Panc1 (cell line): ENCODE data around the gene KCNIP4. TPM values are rescaled to one million over a fixed set of nuclear protein-coding genes. Genes with fewer than 3 reads are reported as not detected.

Experiments
- ATAC-seq: fragments of 200-7000 bp; cut with Tn5 transposase; 2 replicates; pipeline ENCODE4 v1.9.1; 2020; ENCODE audit warnings: mild to moderate bottlenecking, moderate library complexity
- BruUV-seq: library from RNA; stranded (reverse); fragments of 400-500 nt; replicated peaks from 2 replicates; lab custom pipeline; 2021; lab: Mats Ljungman, UMichigan
- CTCF ChIA-PET: fragments of 300-600 bp; sonication (Branson Sonifier 250); formaldehyde crosslinking; loops from one replicate; lab custom pipeline; 2022; ENCODE audit warnings: antibody characterized with exemption; lab: Charles Lee
- POLR2A ChIA-PET: fragments of 300-600 bp; sonication (Branson Sonifier 250); formaldehyde crosslinking; loops from one replicate; lab custom pipeline; 2022; ENCODE audit warnings: antibody characterized with exemption; lab: Charles Lee
- DNase-seq: peaks from one replicate; pipeline ENCODE4 v3.0.0-alpha.2; 2010; ENCODE audit warnings: low read depth, low spot score
- H3K27ac ChIP-seq: 2 replicates; pipeline ENCODE4 v1.5.1; 2011; ENCODE audit warnings: mild to moderate bottlenecking, low read length, inconsistent platforms
- H3K27me3 ChIP-seq: fragments of 200-500 bp; sonication (Bioruptor generic); 2 replicates; pipeline ENCODE4 v1.6.0; 2014; ENCODE audit warnings: low read length, inconsistent platforms; ENCODE audit not compliant: control insufficient read depth, insufficient read depth
- H3K36me3 ChIP-seq: fragments of 200-500 bp; sonication (Bioruptor generic); 2 replicates; pipeline ENCODE4 v1.5.1; 2014; ENCODE audit warnings: inconsistent platforms, mild to moderate bottlenecking, low read length, moderate library complexity; ENCODE audit not compliant: control insufficient read depth, insufficient read depth
- H3K4me1 ChIP-seq: 2 replicates; pipeline ENCODE4 v1.5.1; 2011; ENCODE audit warnings: inconsistent platforms, mild to moderate bottlenecking, low read length, moderate library complexity; ENCODE audit not compliant: control insufficient read depth, insufficient read depth
- H3K4me3 ChIP-seq, 2 experiments: 2 replicates each; pipeline ENCODE4 v1.5.1; 2011 to 2012; ENCODE audit warnings: low read depth in 2 of 2, low read length in 2 of 2, mild to moderate bottlenecking in 2 of 2, inconsistent platforms in 1 of 2, moderate library complexity in 1 of 2
- H3K9me3 ChIP-seq: fragments of 200-500 bp; sonication (Bioruptor generic); 2 replicates; pipeline ENCODE4 v1.5.1; 2014; ENCODE audit warnings: low read depth, mild to moderate bottlenecking, inconsistent platforms, low read length, moderate library complexity; ENCODE audit not compliant: control insufficient read depth, insufficient read depth
- CTCF ChIP-seq: fragments of 450-650 bp; IDR thresholded peaks from 2 replicates; pipeline ENCODE4 v1.5.1; 2017; ENCODE audit warnings: mild to moderate bottlenecking
- POLR2AphosphoS5 ChIP-seq: IDR thresholded peaks from 2 replicates; pipeline ENCODE4 v1.6.1; 2012; ENCODE audit warnings: mild to moderate bottlenecking, low read depth, low read length, moderate library complexity
- REST ChIP-seq, 2 experiments: IDR thresholded peaks; 2 replicates each; pipeline ENCODE4 v1.6.1; 2011 to 2012; ENCODE audit warnings: low read depth in 2 of 2, control low read depth in 1 of 2, low read length in 1 of 2, mild to moderate bottlenecking in 1 of 2, moderate library complexity in 1 of 2; ENCODE audit not compliant: insufficient read depth in 1 of 2
- SIN3A ChIP-seq: IDR thresholded peaks from 2 replicates; pipeline ENCODE4 v1.6.1; 2012; ENCODE audit warnings: low read depth, mild to moderate bottlenecking, low read length, moderate library complexity, borderline replicate concordance; ENCODE audit not compliant: insufficient read depth
- TCF7L2 ChIP-seq: IDR thresholded peaks from 2 replicates; pipeline ENCODE4 v1.6.1; 2011; ENCODE audit warnings: mild to moderate bottlenecking, low read depth, low read length, inconsistent platforms
- in situ Hi-C: cut with HindIII; loops from 2 replicates; pipeline ENCODE4 v1.10.0; 2016; ENCODE audit warnings: low sequenced_read_pairs, low pct_unique_long_range_greater_than_20kb
- intact Hi-C: fragments of 100-400 bp; cut with micrococcal nuclease; formaldehyde crosslinking; loops from one replicate; pipeline ENCODE4 v1.10.0; 2022; ENCODE audit not compliant: unreplicated experiment
- total RNA-seq: library from RNA; stranded (reverse); gene quantifications from one replicate; pipeline ENCODE4 v1.2.1, GENCODE V29; 2021; ENCODE audit not compliant: unreplicated experiment

Gene KCNIP4
- total RNA-seq, 1 experiment from 2014 or later, result not detected

- Histone ChIP-seq H3K27ac (no peak overlapping the region), H3K4me3 (no peak overlapping the region), H3K27me3 (no peaks in the 10 kb centered on the region), H3K4me1 (no peaks in the 10 kb centered on the region), H3K9me3 (no peaks in the 10 kb centered on the region), H3K36me3 (no peaks in the 10 kb centered on the region)
- no peak for ATAC-seq
- TF ChIP-seq TCF7L2 (no peak), REST (IDR thresholded peaks at IDR 0.05; ENCODE audit: insufficient read depth in 1 of 2, low read depth in 2 of 2, low read length in 1 of 2) (no peak), POLR2AphosphoS5 (no peak), SIN3A (no peak), CTCF (no peak)
- POLR2A ChIA-PET, result no interaction called here
- BruUV-seq, result no TSS peak
- CTCF ChIA-PET, result no interaction called here
- intact Hi-C loops (no loop called here), in situ Hi-C loops (no loop called here)
- DNase-seq, result no peak
Measured at GRCh38 chr4:21011106-21011505, 937.5 kb downstream of the KCNIP4 start.

GRCh38 chr4:21009956-21010355 lies 938.6 kb downstream of the KCNIP4 start:
- no peaks in the 10 kb centered on the region for H3K9me3 ChIP-seq
- no peak overlapping the region for H3K27ac ChIP-seq
- no peaks in the 10 kb centered on the region for H3K27me3 ChIP-seq
- intact Hi-C loops, result no loop called here
- in situ Hi-C loops, result no loop called here
- POLR2A ChIA-PET, result no interaction called here
- no TSS peak for BruUV-seq
- H3K4me3 ChIP-seq, result no peak overlapping the region
- TF ChIP-seq SIN3A (no peak), TCF7L2 (no peak), CTCF (no peak), POLR2AphosphoS5 (no peak), REST (IDR thresholded peaks at IDR 0.05; ENCODE audit: insufficient read depth in 1 of 2, low read depth in 2 of 2, low read length in 1 of 2) (no peak)
- DNase-seq, result no peak
- no peaks in the 10 kb centered on the region for H3K4me1 ChIP-seq
- no peaks in the 10 kb centered on the region for H3K36me3 ChIP-seq
- ATAC-seq, result no peak
- CTCF ChIA-PET, result no interaction called here
